Right lobe of liver (tissue), 6 donors: ENCODE results near the gene TSPAN32. TPM values are rescaled to one million over a fixed set of nuclear protein-coding genes. Genes with fewer than 3 reads are reported as not detected.
"Not testable (repeated sequence)": the region's sequence is repeated elsewhere in the genome, so short reads cannot be mapped to it uniquely, and the experiment has no call there.

Experiments used
- ATAC-seq, 4 donors: fragments of 200-7000 bp; cut with Tn5 transposase; one replicate each; pipeline ENCODE4 v1.9.1; 2020; ENCODE audit warnings: mild to moderate bottlenecking in 4 of 4, moderate library complexity in 4 of 4
- DNase-seq, 3 donors: peaks; one replicate each; pipeline ENCODE4 v3.0.0-alpha.2; 2020
- H3K27ac ChIP-seq, 3 donors: fragments of 200-600 bp; one replicate each; pipeline ENCODE4 v1.8.0; 2022
- H3K27me3 ChIP-seq, 2 donors: fragments of 200-600 bp; one replicate each; pipeline ENCODE4 v1.8.0; 2022
- H3K36me3 ChIP-seq, 4 donors: fragments of 200-600 bp; sonication (generic) in 1 of 4; one replicate each; pipeline versions ENCODE4 v1.5.1 to v1.8.0; 2017 to 2022; ENCODE audit warnings: control low read depth in 1 of 4
- H3K4me1 ChIP-seq, 4 donors: fragments of 200-600 bp; sonication (generic) in 1 of 4; one replicate each; pipeline versions ENCODE4 v1.5.1 to v1.8.0; 2017 to 2022; ENCODE audit warnings: control low read depth in 1 of 4
- H3K4me3 ChIP-seq, 3 donors: fragments of 200-600 bp; one replicate each; pipeline ENCODE4 v1.8.0; 2022
- H3K9me3 ChIP-seq, 4 donors: fragments of 200-600 bp; sonication (generic) in 1 of 4; one replicate each; pipeline versions ENCODE4 v1.5.1 to v1.8.0; 2017 to 2022; ENCODE audit warnings: control low read depth in 1 of 4
- POLR2A ChIP-seq: fragments of 450-650 bp; IDR thresholded peaks from one replicate; pipeline ENCODE4 v1.6.1; 2017; ENCODE audit warnings: antibody characterized with exemption, mild to moderate bottlenecking
- WGBS: methylation state at CpG from one replicate; pipeline ENCODE4 v1.1.6; 2018; ENCODE audit warnings: low coverage, low lambda C conversion rate; ENCODE audit not compliant: insufficient coverage; ENCODE audit errors: missing lambda C conversion rate; 5-methylcytosine and 5-hydroxymethylcytosine counted together
- intact Hi-C, 2 donors: fragments of 100-400 bp; cut with DNase I; formaldehyde crosslinking; loops; one replicate each; pipeline versions ENCODE4 v1.11.2 to v1.14.1; 2022
- total RNA-seq, 6 experiments: library from RNA; depleted of rRNA in 2 of 6; stranded (reverse); fragments of >200 nt in 2 of 6; fragmentation: NEBNext Ultra II Directional in 3 of 6; extraction: Animal tissue kit (Norgen Biotek cat#: 25700) in 3 of 6; gene quantifications; one replicate each; pipeline versions ENCODE4 v1.1.0 to v1.2.4, GENCODE V29; 2016 to 2023
- TF ChIP-seq, protein P1 (sequence below), 4 donors: fragments of 200-600 bp in 3 of 4; fragments of 450-650 bp in 1 of 4; IDR thresholded peaks; one replicate each; pipeline versions ENCODE4 v1.5.1 to v1.8.0; 2016 to 2022; ENCODE audit warnings: antibody characterized with exemption in 4 of 4, mild to moderate bottlenecking in 2 of 4
- donor health status: DM: no; HTN: yes; CAD: no.
- donor health status: DM: no; HTN: no; CAD: no.
- donor health status: DM: no; HTN: no; CAD: no.
- donor health status: DM: no; HTN: yes; CAD: no.
- donor health status: DM: no; HTN: yes; CAD: no.

Gene TSPAN32
- total RNA-seq, 6 experiments from 2014 or later = 0.24 to 1.2 (median 0.63) TPM; not detected in 2

DNA sequence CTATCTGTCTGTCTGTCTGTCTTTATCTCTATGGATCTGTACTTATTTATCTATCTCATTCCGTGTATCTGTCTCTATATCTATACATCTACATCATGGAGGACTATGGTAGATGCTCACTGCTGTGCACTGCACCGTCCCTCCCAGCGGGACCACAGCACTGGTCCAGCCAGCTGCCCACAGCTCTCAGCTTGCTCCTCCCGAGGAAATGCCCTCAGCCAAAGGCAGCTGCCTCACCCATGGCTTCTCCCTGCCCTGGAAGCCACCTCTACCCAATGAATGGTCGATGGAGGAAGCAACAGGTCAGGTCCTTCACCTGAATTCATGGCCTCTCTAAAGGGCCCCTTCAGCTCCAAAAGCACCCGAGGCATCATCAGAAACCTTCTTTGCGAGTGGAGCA, 60.6 kb downstream of the TSPAN32 start:
- ATAC-seq (no peak), DNase-seq (no peak)
- intact Hi-C loops = no loop called here
- Histone ChIP-seq H3K36me3 (no peaks in the 10 kb centered on the region), H3K4me1 (peaks cover 0 to 3% (median under 1%) of the 10 kb centered on the region in 4 donors), H3K9me3 (no peaks in the 10 kb centered on the region), H3K27ac (no peak overlapping the region), H3K27me3 (no peaks in the 10 kb centered on the region), H3K4me3 (no peak overlapping the region)
- TF ChIP-seq, protein P1, sequence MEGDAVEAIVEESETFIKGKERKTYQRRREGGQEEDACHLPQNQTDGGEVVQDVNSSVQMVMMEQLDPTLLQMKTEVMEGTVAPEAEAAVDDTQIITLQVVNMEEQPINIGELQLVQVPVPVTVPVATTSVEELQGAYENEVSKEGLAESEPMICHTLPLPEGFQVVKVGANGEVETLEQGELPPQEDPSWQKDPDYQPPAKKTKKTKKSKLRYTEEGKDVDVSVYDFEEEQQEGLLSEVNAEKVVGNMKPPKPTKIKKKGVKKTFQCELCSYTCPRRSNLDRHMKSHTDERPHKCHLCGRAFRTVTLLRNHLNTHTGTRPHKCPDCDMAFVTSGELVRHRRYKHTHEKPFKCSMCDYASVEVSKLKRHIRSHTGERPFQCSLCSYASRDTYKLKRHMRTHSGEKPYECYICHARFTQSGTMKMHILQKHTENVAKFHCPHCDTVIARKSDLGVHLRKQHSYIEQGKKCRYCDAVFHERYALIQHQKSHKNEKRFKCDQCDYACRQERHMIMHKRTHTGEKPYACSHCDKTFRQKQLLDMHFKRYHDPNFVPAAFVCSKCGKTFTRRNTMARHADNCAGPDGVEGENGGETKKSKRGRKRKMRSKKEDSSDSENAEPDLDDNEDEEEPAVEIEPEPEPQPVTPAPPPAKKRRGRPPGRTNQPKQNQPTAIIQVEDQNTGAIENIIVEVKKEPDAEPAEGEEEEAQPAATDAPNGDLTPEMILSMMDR (IDR thresholded peaks at IDR 0.05) = no peak
- TF ChIP-seq POLR2A = no peak
- 87% methylated on average over 4 of the region's 7 CpGs for WGBS

DNA sequence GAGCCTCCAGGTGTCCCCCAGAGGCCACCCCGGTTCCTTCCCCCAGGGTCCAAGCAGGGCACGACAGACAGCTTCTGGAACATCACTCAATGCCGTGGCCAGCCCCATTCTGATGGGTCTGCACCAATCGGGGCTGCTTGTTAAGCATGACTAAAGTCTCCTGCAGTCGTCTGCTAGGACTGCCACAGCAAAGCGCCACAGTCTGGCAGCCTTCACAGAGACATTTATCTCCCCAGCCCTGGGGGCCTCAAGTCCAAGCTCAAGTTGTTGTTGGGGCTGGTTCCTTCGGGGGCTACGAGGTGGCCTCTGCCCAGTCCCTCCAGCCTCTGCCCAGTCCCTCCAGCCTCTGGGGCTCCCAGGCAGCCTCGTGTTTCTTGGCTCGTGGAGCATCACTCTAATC, 61.3 kb downstream of the TSPAN32 start:
- DNase-seq = no peak
- Histone ChIP-seq H3K27me3 (no peaks in the 10 kb centered on the region), H3K9me3 (no peaks in the 10 kb centered on the region), H3K27ac (no peak overlapping the region), H3K36me3 (no peaks in the 10 kb centered on the region), H3K4me1 (peaks cover 0 to 10% (median 4%) of the 10 kb centered on the region in 4 donors), H3K4me3 (no peak overlapping the region)
- 80% methylated on average over 1 of the region's 10 CpGs for WGBS
- ATAC-seq = no peak
- no peak for TF ChIP-seq POLR2A
- TF ChIP-seq, protein P1 (IDR thresholded peaks at IDR 0.05) = no peak
- intact Hi-C loops = no loop called here

- DNase-seq = no peak
- no peaks in the 10 kb centered on the region for H3K36me3 ChIP-seq
- H3K27ac ChIP-seq = no peak overlapping the region
- H3K9me3 ChIP-seq = no peaks in the 10 kb centered on the region
- TF ChIP-seq POLR2A = no peak
- TF ChIP-seq, protein P1 (IDR thresholded peaks at IDR 0.05) = no peak
- H3K27me3 ChIP-seq = no peaks in the 10 kb centered on the region
- ATAC-seq = no peak
- peaks cover 0 to 16% (median 7%) of the 10 kb centered on the region in 4 donors for H3K4me1 ChIP-seq
- no peak overlapping the region for H3K4me3 ChIP-seq
- WGBS = 78% methylated on average over 4 of the region's 15 CpGs
- intact Hi-C loops = no loop called here
These were observed 62.0 kb downstream of the TSPAN32 start for GRCh38 chr11:2363577-2364370.

- H3K4me3 ChIP-seq, H3K27me3 ChIP-seq, DNase-seq, H3K27ac ChIP-seq, ATAC-seq, H3K9me3 ChIP-seq, intact Hi-C loops, H3K36me3 ChIP-seq: not testable (repeated sequence)
- H3K4me1 ChIP-seq = peaks cover 0 to 21% (median 10%) of the 10 kb centered on the region in 4 donors
- whole genome bisulfite sequencing = 92% methylated on average over 5 of the region's 12 CpGs
These were observed 62.6 kb downstream of the TSPAN32 start for GRCh38 chr11:2364386-2364785.

DNA sequence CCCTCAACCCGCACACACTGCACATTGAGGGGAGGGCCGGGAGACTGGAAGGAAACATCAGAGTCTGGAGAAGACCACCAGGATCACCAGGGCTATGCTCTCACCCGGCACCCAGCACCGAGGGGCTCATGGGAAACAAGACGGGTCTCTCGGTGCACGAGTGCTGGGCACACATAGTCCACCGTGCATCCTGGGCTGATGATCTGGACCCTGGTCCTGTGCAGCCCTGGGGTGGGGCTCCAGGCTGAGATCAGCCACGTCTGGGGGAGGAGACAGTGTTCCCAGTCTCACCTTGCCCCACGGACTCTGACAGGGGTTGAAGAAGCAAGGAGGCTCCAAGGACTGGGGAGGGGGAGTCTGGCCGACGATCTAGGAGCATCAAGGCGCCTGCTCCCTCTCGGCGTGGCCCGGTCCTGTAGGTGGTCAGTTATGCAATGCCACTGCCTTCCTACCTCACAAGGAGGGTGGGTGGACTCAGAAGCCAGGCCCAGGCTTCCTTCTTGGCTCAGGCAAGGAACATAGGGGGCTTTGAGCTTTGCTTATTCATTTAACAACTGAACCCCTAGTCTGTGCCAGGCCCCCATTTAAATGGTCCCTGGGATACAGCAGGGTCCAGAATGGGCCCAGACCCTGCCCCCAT, 63.9 kb downstream of the TSPAN32 start:
- H3K9me3 ChIP-seq = no peaks in the 10 kb centered on the region
- TF ChIP-seq, protein P1 (IDR thresholded peaks at IDR 0.05) = no peak
- TF ChIP-seq POLR2A = no peak
- H3K4me1 ChIP-seq = peaks cover 0 to 30% (median 12%) of the 10 kb centered on the region in 4 donors
- no peak overlapping the region for H3K4me3 ChIP-seq
- H3K27me3 ChIP-seq = no peaks in the 10 kb centered on the region
- no CpG with 5 or more reads among the region's 16 CpGs for WGBS
- no peaks in the 10 kb centered on the region for H3K36me3 ChIP-seq
- intact Hi-C loops = no loop called here
- H3K27ac ChIP-seq = no peak overlapping the region
- DNase-seq (no peak), ATAC-seq (no peak)
